Upper lobe of right lung (tissue), 1 donor: ENCODE measurements around the gene NEK5. TPM values are rescaled to one million over a fixed set of nuclear protein-coding genes. Genes with fewer than 3 reads are reported as not detected.

Experiments used
- ATAC-seq: fragments of 200-7000 bp; cut with Tn5 transposase; one replicate; pipeline ENCODE4 v1.9.1; 2020; ENCODE audit warnings: mild to moderate bottlenecking, moderate library complexity
- DNase-seq: peaks from one replicate; pipeline ENCODE4 v3.0.0-alpha.2; 2020
- H3K27ac ChIP-seq: fragments of 200-600 bp; one replicate; pipeline ENCODE4 v1.8.0; 2022
- H3K27me3 ChIP-seq: fragments of 200-600 bp; one replicate; pipeline ENCODE4 v1.8.0; 2022; ENCODE audit warnings: mild to moderate bottlenecking
- H3K36me3 ChIP-seq: fragments of 200-600 bp; one replicate; pipeline ENCODE4 v1.8.0; 2022
- H3K4me1 ChIP-seq: fragments of 200-600 bp; one replicate; pipeline ENCODE4 v1.8.0; 2022
- H3K4me3 ChIP-seq: fragments of 200-600 bp; one replicate; pipeline ENCODE4 v1.8.0; 2022; ENCODE audit warnings: mild to moderate bottlenecking
- H3K9me3 ChIP-seq: fragments of 200-600 bp; one replicate; pipeline ENCODE4 v1.8.0; 2022
- CTCF ChIP-seq: fragments of 200-600 bp; IDR thresholded peaks from one replicate; pipeline ENCODE4 v1.8.0; 2022; ENCODE audit warnings: antibody characterized with exemption
- intact Hi-C: fragments of 100-400 bp; cut with DNase I; formaldehyde crosslinking; loops from one replicate; pipeline ENCODE4 v1.11.0; 2022
- total RNA-seq: library from RNA; stranded (reverse); fragmentation: NEBNext Ultra II Directional; extraction: Animal tissue kit (Norgen Biotek cat#: 25700); gene quantifications from one replicate; pipeline ENCODE4 v1.2.1, GENCODE V29; 2021
- donor health status: DM: no; HTN: yes; CAD: no; lungs with severe emphysema.

NEK5 gene
- total RNA-seq, 1 donor from 2014 or later, result 0.52 TPM

- DNase-seq, result no peak
- intact Hi-C loops, result no loop called here
- no peak overlapping the region for H3K27ac ChIP-seq
- H3K36me3 ChIP-seq, result peaks cover 17% of the 10 kb centered on the region
- H3K4me1 ChIP-seq, result peaks cover 7% of the 10 kb centered on the region
- H3K4me3 ChIP-seq, result no peak overlapping the region
- no peaks in the 10 kb centered on the region for H3K27me3 ChIP-seq
- H3K9me3 ChIP-seq, result no peaks in the 10 kb centered on the region
- ATAC-seq, result no peak
- TF ChIP-seq CTCF, result no peak
Measured at GRCh38 chr13:52155177-52155576, 26.3 kb upstream of the NEK5 start.

GRCh38 chr13:52147225-52147624 lies 18.4 kb upstream of the NEK5 start:
- intact Hi-C loops, result no loop called here
- Histone ChIP-seq H3K36me3 (peaks cover 31% of the 10 kb centered on the region), H3K4me3 (no peak overlapping the region), H3K27ac (no peak overlapping the region), H3K27me3 (no peaks in the 10 kb centered on the region), H3K9me3 (no peaks in the 10 kb centered on the region), H3K4me1 (no peaks in the 10 kb centered on the region)
- DNase-seq (no peak), ATAC-seq (no peak)
- no peak for TF ChIP-seq CTCF

- DNase-seq (no peak), ATAC-seq (no peak)
- Histone ChIP-seq H3K4me3 (no peak overlapping the region), H3K27ac (no peak overlapping the region), H3K27me3 (no peaks in the 10 kb centered on the region), H3K9me3 (no peaks in the 10 kb centered on the region), H3K4me1 (no peaks in the 10 kb centered on the region), H3K36me3 (peaks cover 33% of the 10 kb centered on the region)
- TF ChIP-seq CTCF, result no peak
- intact Hi-C loops, result no loop called here
Measured at GRCh38 chr13:52141299-52141698, 12.4 kb upstream of the NEK5 start.

- intact Hi-C loops, result no loop called here
- Histone ChIP-seq H3K27me3 (no peaks in the 10 kb centered on the region), H3K9me3 (no peaks in the 10 kb centered on the region), H3K4me1 (no peaks in the 10 kb centered on the region), H3K27ac (no peak overlapping the region), H3K4me3 (no peak overlapping the region), H3K36me3 (peaks cover 52% of the 10 kb centered on the region)
- DNase-seq (no peak), ATAC-seq (no peak)
- TF ChIP-seq CTCF, result no peak
Measured at GRCh38 chr13:52137489-52137888, 8.6 kb upstream of the NEK5 start.

- Histone ChIP-seq H3K27ac (no peak overlapping the region), H3K4me1 (no peaks in the 10 kb centered on the region), H3K36me3 (peaks cover 57% of the 10 kb centered on the region), H3K9me3 (no peaks in the 10 kb centered on the region), H3K27me3 (no peaks in the 10 kb centered on the region), H3K4me3 (no peak overlapping the region)
- no peak for ATAC-seq
- no peak for TF ChIP-seq CTCF
- intact Hi-C loops, result no loop called here
- DNase-seq, result no peak
Measured at GRCh38 chr13:52136763-52137162, 7.9 kb upstream of the NEK5 start.

- peaks cover 10% of the 10 kb centered on the region for H3K4me1 ChIP-seq
- ATAC-seq (no peak), DNase-seq (no peak)
- H3K36me3 ChIP-seq, result peaks cover 36% of the 10 kb centered on the region
- no peak for TF ChIP-seq CTCF
- intact Hi-C loops, result no loop called here
- H3K27me3 ChIP-seq, result no peaks in the 10 kb centered on the region
- no peak overlapping the region for H3K4me3 ChIP-seq
- H3K27ac ChIP-seq, result no peak overlapping the region
- H3K9me3 ChIP-seq, result no peaks in the 10 kb centered on the region
Measured at GRCh38 chr13:52130641-52131040, 1.8 kb upstream of the NEK5 start.
